Left renal pelvis (tissue), 4 donors: ENCODE results near the gene ZNF512. TPM values are rescaled to one million over a fixed set of nuclear protein-coding genes. Genes with fewer than 3 reads are reported as not detected.
"Not testable (repeated sequence)": the region's sequence is repeated elsewhere in the genome, so short reads cannot be mapped to it uniquely, and the experiment has no call there.

ENCODE experiments used
- DNase-seq, 4 donors: peaks; one replicate each; pipeline ENCODE4 v3.0.0-alpha.2; 2013; ENCODE audit warnings: low read depth in 4 of 4, low spot score in 3 of 4
- polyA plus RNA-seq, 4 donors: library from polyadenylated mRNA; unstranded; fragments of 120-200 nt; gene quantifications; one replicate each; pipeline ENCODE4 v1.2.1, GENCODE V29; 2013; ENCODE audit not compliant: insufficient read length in 4 of 4

Gene ZNF512
- polyA plus RNA-seq, 4 donors: 63.2 to 85.5 (median 76.7) TPM

DNA sequence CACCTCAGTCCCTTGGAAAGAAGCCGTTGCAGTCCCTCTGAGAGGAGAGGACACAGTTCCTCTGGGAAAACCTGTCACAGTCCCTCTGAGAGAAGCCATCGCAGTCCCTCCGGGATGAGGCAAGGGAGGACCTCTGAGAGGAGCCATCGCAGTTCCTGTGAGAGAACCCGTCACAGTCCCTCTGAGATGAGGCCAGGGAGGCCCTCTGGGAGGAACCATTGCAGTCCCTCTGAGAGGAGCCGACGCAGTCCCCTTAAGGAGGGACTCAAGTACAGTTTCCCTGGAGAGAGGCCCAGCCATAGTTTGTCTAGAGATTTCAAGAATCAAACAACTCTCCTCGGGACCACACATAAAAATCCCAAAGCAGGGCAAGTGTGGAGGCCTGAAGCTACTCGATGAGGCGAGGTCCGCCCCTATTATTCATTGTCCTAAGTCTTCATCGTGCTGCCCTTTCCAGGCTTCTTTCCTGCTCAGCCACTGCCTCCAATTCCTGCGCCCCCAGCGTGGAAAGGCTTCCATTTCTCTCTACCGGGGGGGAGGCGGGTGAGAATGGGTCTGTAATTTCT lies 630 bp upstream of the ZNF512 start:
- no peak for DNase-seq

DNA sequence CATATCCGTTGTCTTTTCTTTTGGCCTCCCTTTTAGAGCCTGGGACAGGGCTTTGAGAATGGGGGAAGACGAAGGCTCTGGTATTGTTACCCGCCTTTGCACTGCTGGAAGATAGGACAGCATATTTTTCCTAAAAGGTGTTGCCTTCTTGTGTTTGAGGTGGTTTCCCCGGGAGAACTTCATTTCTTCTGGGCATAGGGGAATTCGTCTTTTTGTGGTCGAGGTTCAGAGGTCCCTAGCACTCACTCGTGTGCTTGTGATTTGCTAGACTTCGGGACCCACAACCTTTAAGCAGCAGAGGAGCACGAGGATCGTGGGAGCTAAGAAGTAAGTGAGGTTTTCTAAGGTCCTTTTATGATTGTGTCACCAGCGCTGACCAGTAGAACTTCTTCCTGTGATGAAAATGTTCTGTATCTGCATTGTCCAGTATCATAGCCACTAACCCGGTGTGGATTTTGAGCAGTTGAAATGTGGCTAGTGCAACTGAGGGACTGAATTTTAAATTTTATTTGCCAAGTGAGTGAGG lies 611 bp downstream of the ZNF512 start:
- no peak for DNase-seq

DNA sequence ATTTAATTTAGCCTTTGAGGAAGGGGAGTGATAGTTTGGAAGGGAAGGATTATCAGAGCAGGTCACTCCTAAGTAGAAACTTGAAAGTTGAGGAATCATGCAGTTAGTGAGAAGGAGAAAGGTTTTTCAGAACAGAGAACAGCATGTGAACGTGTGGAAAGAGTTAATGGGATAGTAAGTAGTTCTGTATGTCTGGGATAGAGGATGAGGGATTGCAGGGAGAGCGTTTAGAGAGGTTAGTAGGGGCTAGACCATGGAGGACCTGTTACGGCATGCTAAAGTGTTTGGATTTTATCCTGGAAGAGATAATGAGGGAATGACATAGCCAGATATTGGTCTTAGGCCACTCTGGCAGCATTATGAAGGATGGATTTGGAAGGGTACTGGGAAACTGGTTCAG lies 1.8 kb downstream of the ZNF512 start:
- no peak for DNase-seq

DNA sequence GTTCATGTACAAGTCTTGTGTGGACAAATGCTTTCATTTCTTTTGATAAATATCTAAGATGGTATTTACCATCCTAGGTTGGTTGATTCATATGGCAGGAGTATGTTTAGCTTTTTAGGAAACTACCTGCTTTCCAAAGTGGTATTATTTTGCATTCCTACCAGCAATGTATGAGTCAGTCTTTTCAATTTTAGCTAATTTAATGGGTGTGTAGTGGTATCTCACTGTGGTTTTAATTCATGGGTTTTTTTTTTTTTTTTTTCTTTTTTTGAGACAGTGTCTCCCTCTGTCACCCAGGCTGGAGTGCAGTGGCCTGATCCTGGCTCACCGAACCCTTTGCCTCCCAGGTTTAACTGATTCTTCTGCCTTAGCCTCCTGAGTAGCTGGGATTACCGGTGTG lies 4.2 kb downstream of the ZNF512 start:
- no peak for DNase-seq

DNA sequence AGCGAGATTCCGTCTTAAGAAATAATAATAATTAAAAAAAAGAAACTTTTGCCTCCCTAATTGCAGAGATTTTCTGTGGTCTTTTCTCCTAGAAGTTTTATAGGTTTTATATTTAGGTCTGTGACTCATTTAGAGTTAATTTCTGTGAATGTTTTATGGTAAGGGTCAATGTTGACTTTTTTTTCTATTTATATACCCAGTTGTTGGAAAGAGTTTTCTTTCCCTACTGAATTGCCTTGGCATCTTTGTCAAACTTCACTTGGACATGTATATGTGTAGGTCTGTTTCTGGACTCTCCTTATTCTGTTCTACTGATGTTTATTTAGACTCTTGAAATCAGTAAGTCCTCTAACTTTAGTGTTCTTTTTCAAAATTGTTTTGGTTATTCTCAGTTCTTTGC lies 5.5 kb downstream of the ZNF512 start:
- no peak for DNase-seq

DNA sequence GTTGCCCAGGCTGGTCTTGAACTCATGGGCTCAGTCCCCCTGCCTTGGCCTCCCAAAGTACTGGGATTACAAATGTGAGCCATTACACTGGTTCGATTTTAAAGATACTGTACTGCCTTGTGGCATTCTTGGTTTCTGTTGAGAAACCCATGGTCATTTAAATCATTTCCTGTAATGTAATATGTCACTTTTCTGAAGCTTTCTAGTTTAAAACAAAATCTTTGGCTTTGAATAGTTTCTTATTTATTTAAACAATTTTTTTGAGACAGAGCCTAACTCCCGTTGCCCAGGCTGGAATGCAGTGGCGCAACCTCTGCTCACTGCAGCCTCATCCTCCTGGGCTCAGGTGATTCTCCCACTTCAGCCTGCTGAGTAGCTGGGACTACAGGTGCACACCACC lies 8.9 kb downstream of the ZNF512 start:
- no peak for DNase-seq

DNA sequence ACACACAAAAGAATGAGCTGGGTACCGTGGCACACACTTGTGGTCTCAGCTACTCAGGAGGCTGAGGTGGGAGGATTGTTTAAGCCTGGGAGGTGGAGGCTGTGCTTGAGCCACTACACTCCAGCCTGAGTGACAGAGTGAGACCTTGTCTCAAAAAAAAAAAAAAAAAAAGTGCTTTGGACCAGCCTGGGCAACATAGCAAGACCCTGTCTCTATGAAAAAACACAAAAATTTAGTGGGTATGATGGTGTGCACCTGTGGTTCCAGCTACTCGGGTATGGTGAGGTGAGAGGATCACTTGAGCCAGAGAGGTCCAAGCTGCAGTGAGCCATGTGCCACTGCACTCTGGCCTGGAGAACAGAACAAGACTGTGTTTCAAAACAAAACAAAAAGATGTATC lies 10.4 kb downstream of the ZNF512 start:
- no peak for DNase-seq

DNA sequence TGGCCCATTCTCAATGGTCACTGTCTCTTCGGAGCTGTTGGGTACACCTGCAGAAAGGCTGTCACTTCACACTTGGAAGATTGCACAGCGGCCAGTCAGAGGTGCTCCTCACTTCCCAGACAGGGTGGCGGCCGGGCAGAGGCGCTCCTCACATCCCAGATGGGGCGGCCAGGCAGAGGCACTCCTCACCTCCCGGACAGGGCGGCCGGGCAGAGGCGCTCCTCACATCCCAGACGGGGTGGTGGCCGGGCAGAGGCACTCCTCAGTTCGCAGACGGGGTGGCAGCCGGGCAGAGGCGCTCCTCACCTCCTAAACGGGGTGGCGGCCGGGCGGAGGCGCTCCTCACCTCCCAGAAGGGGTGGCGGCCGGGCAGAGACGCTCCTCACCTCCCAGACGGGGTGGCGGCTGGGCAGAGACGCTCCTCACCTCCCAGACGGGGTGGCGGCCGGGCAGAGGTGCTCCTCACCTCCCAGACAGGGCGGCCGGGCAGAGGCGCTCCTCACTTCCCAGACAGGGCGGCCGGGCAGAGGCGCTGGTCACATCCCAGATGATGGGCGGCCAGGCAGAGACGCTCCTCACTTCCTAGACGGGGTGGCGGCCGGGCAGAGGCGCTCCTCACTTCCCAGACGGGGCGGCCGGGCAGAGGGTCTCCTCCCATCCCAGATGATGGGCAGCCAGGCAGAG lies 11.3 kb downstream of the ZNF512 start:
- not testable (repeated sequence) for DNase-seq

DNA sequence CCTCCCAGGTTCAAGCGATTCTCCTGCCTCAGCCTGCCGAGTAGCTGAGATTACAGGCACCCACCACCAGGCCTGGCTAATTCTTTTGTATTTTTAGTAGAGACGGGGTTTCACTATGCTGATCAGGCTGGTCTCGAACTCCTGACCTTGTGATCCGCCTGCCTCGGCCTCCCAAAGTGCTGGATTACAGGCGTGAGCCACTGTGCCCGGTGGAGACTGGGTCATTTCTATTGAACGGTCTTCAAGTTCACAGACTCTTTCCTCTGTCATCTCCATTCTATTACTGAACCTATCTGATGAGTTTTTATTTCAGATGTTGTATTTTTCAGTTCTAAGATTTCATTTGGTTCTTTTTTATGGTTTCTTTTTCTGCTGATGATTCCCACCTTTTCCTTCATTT lies 12.6 kb downstream of the ZNF512 start:
- not testable (repeated sequence) for DNase-seq

DNA sequence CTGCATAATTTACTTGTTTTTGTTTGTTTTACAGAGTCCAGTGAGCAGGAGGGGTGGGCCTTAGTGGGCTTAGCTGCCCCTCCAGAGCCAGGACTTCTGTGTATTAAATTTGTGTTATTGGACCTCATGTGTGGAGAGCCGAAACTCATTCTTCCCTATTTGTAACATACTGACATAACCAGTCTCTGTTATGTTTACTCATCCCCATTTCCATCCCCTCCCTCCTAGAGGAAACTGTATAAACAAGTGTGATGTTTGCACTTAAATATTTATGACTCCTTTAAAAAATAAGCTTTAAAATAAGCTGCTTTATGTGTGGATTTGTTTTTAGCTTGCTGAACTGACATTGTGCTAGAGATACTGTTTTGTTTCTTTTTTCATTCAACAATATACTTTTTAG lies 13.8 kb downstream of the ZNF512 start:
- no peak for DNase-seq

DNA sequence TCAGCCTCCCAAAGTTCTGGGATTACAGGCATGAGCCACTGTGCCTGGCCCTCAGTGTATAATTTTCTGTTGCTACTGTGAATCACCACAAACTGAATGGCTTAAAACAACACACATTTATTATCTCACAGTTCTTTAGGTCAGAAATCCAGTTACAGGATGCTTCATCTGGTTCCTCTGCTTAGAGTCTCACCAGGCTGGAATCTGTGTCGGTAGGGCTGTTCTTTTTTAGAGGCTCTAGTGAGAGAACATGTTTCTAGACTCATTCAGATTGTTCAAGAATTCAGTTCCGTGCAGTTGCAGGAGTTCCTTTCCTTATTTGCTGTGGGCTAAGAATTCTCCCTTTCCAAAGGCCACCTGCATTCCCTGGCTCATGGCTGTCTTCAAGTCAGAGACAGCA lies 23.8 kb downstream of the ZNF512 start:
- DNase-seq: no peak

DNA sequence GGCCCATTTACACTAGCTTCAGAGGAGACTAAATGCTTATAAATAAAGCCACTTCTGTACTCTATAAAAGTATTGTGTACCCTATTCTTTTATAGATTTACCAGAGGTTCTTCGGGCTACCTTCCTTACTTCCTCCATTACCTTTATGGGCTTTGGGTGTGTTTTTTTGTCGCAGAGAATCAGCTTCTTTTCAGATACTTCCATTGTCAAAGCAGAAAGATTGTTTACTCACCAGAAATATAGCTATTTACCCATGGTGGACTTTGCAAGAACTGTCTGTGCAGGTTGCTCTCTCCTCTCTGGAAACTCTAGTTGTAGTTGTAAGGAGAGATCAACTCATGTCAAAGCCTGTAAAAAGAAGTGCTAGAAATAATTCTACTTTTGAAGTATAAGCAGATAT lies 31.1 kb downstream of the ZNF512 start:
- DNase-seq: no peak

DNA sequence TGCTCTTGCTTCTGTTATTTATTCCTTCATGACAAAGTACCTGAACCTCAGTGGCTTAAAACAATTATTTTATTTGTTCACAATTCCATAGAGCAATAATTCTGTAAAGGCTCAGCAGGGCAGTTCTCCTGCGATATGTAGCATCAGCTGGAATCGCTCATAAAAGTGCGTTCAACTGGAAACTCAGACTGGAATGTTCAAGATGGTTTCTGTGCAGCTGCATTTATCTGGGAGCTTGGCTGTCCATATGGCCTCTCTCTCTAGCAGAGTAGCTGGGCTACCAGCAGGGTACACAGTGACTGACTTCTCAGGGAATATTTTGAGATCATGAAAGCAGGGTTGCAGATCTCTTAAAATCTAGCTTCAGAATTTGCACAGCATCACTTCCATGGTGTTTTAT lies 32.5 kb downstream of the ZNF512 start:
- DNase-seq: no peak

DNA sequence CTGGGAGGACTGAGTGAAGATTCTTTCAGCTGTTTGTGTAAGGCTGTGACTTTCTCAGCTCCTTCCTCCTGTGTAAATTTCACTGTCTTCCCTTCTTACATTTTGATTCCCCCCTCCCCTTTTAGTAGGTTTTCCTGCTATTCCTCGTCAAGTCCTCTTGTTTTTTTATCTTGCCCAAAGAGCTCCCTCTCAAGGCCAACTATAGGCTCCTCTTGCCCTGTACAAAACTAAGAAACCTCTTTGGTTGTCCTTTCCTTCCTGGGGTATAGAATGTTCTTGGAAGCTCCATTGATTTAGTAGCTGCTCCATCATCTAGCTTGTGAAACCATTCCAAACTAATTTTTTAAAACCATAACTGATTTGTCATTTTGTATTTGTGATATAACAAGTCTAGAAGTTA lies 38.7 kb downstream of the ZNF512 start:
- DNase-seq: no peak

DNA sequence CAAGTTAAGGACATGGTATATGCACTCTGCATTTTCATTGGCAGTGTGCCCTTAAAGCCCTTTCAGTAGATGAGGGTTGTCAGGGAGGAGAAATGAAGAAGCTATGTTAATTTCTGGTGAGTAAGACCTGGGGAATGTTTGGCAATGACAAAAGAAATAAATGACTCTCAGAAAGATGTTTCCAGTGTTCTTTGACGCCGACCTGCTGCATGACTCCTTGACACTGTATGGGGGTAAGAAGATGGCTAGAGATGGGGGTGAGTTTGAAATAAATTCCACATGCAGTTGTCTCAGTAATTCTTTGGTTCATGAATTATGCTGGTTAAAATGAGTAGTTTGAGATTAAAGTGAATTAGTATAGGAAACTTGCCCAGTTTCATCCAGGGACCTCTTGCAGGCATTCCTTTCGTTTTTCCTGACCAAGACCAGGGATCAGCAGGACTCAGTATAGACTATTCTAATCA lies 40.1 kb downstream of the ZNF512 start:
- no peak for DNase-seq

DNA sequence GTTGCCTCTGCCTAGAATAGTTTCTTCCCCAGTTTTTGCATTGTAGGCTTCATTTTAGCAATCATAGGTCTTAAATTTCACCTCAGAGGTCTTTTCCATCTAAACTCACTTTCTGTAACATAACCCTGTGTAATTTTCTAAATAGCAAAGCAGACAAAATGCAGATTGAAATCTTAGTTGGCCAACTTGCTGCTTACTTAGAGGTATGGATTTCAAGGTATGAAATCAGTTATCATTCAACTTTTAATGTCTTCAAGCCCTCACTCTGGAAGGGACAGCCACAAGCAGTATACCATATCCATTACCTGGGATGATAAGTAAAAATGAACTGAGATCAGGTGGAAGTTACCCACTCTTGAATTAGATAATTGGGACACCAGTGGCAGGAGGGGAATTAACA lies 42.1 kb downstream of the ZNF512 start:
- DNase-seq: no peak

DNA sequence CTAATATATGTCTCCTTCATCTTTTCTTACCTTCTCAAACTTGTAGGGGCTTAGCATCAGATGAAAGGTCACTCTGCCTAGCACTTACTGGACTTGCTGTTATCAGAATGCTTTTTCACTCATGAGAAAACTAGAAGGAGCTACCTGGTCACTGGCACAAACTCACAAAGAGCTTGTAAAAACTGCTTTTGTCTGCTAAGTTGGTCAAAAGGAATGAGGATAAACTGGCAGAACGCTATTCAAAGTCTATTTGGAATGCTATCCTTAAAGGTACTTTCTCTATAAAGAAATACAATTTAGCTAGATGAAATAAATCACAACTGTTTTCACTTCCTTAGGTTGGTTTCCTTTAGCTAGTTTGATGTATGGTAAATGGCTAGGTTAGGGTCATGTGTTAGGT lies 43.5 kb downstream of the ZNF512 start:
- DNase-seq: not testable (repeated sequence)

DNA sequence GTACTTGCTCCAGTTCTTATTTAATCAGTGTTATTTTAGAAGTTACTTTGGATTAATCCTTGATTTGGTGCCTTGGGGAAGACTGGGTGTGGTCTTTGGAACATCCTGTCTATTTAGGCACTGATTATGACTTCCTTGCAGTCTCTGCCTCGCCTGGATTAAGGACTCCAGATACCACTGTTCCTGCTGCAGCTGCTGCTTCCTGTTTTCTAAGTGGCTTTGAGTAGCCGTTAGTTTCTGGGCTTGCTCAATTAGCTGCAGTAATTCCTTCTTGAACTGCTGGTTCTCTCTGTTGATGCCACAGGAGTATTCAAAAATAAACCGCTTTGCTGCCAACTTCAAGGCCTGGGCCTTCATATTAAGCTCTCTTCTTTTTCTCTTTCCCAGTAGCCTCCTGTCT lies 44.1 kb downstream of the ZNF512 start:
- not testable (repeated sequence) for DNase-seq

DNA sequence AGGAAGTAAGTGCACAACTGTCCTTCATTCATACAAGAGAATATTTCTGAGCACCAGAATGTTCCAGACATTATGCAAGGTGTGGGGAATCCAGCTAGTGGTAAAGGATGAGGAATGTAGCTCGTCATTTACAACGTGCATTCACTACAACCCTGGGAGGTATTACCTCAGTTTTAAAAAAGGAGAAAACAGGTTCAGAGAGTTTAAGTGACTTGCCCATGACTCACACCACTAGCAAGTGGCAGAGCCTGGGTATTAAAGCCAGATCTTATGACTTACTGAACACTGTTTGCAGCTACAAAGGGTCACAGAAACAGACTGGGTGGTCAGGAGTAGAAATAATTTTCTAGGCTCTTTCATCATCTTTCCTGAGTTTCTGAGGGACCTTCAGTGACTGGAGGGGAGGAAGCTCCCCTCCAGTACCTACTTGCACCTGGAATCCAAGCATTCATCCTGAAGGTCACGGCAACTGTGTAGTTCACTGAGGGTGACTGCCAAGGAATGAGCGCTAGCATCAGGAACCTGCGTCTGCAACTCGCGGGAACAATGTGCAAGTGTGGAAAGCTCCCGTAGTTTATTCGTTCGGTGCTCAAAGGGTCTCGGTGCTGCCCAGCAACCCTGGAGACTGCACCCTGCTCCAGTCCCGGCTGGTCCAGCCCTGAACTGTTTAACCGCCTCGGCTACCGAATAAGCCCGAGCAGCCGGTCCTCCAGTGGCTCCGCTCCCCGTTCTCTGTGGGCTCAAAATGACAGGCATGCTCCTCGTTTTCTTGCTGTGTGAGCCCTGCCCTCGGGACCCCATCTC lies 45.3 kb downstream of the ZNF512 start:
- DNase-seq: no peak

DNA sequence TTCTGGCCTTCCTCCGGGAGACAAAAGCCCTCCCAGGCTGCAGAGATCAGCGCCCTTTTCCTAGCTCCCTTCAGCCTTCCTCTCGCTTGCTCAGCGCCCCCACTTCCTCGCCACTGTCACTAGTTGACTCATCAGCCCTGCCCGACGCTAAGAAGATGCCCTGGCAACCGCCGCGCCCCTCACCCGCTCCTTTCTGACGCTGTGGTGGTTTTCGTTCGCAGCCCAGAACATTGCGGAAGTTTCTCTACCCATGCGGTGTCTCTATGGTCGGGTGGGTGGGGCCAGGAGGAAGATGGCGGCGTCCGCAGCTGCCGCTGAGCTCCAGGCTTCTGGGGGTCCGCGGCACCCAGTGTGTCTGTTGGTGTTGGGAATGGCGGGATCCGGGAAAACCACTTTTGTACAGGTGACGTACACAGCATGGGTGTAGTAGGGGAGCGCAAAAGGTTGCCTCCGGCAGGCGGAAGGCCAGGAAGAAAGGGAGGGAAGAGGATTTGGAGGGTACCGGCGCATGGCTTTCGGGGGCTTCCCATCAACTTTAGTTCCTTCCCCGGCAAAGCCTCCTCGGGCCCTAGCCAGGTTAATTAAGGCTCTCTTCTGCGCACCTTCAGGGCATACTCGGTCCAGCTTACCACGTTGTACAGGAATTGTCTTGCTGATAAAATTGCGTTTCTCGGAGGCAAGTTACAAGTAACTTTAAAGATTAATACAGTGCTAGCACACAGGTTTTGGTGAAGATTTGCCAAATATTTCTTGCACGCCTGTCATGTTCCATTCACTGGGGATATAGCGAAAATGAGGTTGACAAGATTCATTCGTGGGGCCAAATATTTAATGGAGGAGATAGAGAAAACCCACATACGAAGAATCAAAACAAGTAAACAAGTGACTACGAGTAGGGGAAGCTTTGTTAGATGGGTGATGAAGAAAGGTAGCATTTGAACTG lies 46.2 kb downstream of the ZNF512 start, which contains the start of the genes CCDC121 and GPN1:
Gene CCDC121, minus strand, starts transcription at position 246 of the 943 bp plus-strand sequence. CDS start 1,213 bp downstream, outside the sequence.
Gene GPN1, plus strand, starts transcription at position 284 of the 943 bp plus-strand sequence. Its CDS starts 9 bp downstream, at position 293.
- peak; percentile 54 to 67 (median 64) for DNase-seq
